Measurements from ENCODE around the gene SLC17A5. TPM values are rescaled to one million over a fixed set of nuclear protein-coding genes. Genes with fewer than 3 reads are reported as not detected.

SLC17A5 gene
- total and polyA plus RNA-seq, 4 donors: 9.1 to 19.3 (median 11.3) TPM

GRCh38 chr6:73637404-73637803 lies 16.4 kb downstream of the SLC17A5 start:
- WGBS: 92% methylated on average over 2 of the region's 2 CpGs
- Histone ChIP-seq H3K4me1 (ENCODE audit: control insufficient read depth in 4 of 4, insufficient read depth in 4 of 4, low read length in 3 of 4) (no peaks in the 10 kb centered on the region), H3K36me3 (ENCODE audit: control insufficient read depth in 4 of 4, insufficient read depth in 3 of 4, low read depth in 1 of 4, low read length in 3 of 4) (peaks cover 3 to 20% (median 17%) of the 10 kb centered on the region in 4 donors), H3K27ac (ENCODE audit: low read depth in 1 of 2, low read length in 2 of 2) (no peak overlapping the region), H3K27me3 (ENCODE audit: control insufficient read depth in 4 of 4, insufficient read depth in 4 of 4, low read length in 3 of 4) (no peaks in the 10 kb centered on the region), H3K4me3 (ENCODE audit: low read depth in 1 of 3, low read length in 3 of 3) (no peak overlapping the region), H3K9me3 (ENCODE audit: control insufficient read depth in 4 of 4, low read length in 3 of 4) (no peaks in the 10 kb centered on the region), H3K9ac (ENCODE audit: low read depth in 1 of 2, low read length in 2 of 2) (no peak overlapping the region)
- TF ChIP-seq JUND (IDR thresholded peaks at IDR 0.05): no peak
- no peak for TF ChIP-seq HNF4A (conservative IDR thresholded peaks at IDR 0.05)
- no peak for TF ChIP-seq EGR1 (IDR thresholded peaks at IDR 0.05; ENCODE audit: low read depth in 2 of 2)
- no peak for TF ChIP-seq YY1 (IDR thresholded peaks at IDR 0.05)
- no peak for TF ChIP-seq FOXA1 (IDR thresholded peaks at IDR 0.05)
- TF ChIP-seq GABPA (IDR thresholded peaks at IDR 0.05 in 1 of 2, conservative IDR thresholded peaks at IDR 0.05 in 1 of 2): no peak
- no peak for DNase-seq (ENCODE audit: low spot score)

GRCh38 chr6:73636048-73636447 lies 17.7 kb downstream of the SLC17A5 start:
- Histone ChIP-seq H3K4me3 (ENCODE audit: low read depth in 1 of 3, low read length in 3 of 3) (no peak overlapping the region), H3K27ac (ENCODE audit: low read depth in 1 of 2, low read length in 2 of 2) (no peak overlapping the region), H3K9me3 (ENCODE audit: control insufficient read depth in 4 of 4, low read length in 3 of 4) (no peaks in the 10 kb centered on the region), H3K4me1 (ENCODE audit: control insufficient read depth in 4 of 4, insufficient read depth in 4 of 4, low read length in 3 of 4) (no peaks in the 10 kb centered on the region), H3K36me3 (ENCODE audit: control insufficient read depth in 4 of 4, insufficient read depth in 3 of 4, low read depth in 1 of 4, low read length in 3 of 4) (peaks cover 3 to 17% (median 14%) of the 10 kb centered on the region in 4 donors), H3K27me3 (ENCODE audit: control insufficient read depth in 4 of 4, insufficient read depth in 4 of 4, low read length in 3 of 4) (no peaks in the 10 kb centered on the region), H3K9ac (ENCODE audit: low read depth in 1 of 2, low read length in 2 of 2) (no peak overlapping the region)
- DNase-seq (ENCODE audit: low spot score): no peak
- TF ChIP-seq HNF4A (conservative IDR thresholded peaks at IDR 0.05) (no peak), REST (IDR thresholded peaks at IDR 0.05) (no peak), GABPA (IDR thresholded peaks at IDR 0.05 in 1 of 2, conservative IDR thresholded peaks at IDR 0.05 in 1 of 2) (no peak), ZBTB33 (IDR thresholded peaks at IDR 0.05) (no peak), NR2F2 (IDR thresholded peaks at IDR 0.05) (no peak), RAD21 (IDR thresholded peaks at IDR 0.05) (no peak)

GRCh38 chr6:73632346-73632745 lies 21.4 kb downstream of the SLC17A5 start:
- Histone ChIP-seq H3K27ac (ENCODE audit: low read depth in 1 of 2, low read length in 2 of 2) (no peak overlapping the region), H3K27me3 (ENCODE audit: control insufficient read depth in 4 of 4, insufficient read depth in 4 of 4, low read length in 3 of 4) (no peaks in the 10 kb centered on the region), H3K9me3 (ENCODE audit: control insufficient read depth in 4 of 4, low read length in 3 of 4) (no peaks in the 10 kb centered on the region), H3K36me3 (ENCODE audit: control insufficient read depth in 4 of 4, insufficient read depth in 3 of 4, low read depth in 1 of 4, low read length in 3 of 4) (peaks cover 3 to 14% (median 10%) of the 10 kb centered on the region in 4 donors), H3K4me3 (ENCODE audit: low read depth in 1 of 3, low read length in 3 of 3) (no peak overlapping the region), H3K9ac (ENCODE audit: low read depth in 1 of 2, low read length in 2 of 2) (no peak overlapping the region), H3K4me1 (ENCODE audit: control insufficient read depth in 4 of 4, insufficient read depth in 4 of 4, low read length in 3 of 4) (no peaks in the 10 kb centered on the region)
- no peak for DNase-seq (ENCODE audit: low spot score)
- WGBS: 95% methylated on average over 7 of the region's 7 CpGs
- TF ChIP-seq YY1 (IDR thresholded peaks at IDR 0.05) (no peak), RAD21 (IDR thresholded peaks at IDR 0.05) (no peak), NR2F2 (IDR thresholded peaks at IDR 0.05) (no peak), FOXA2 (IDR thresholded peaks at IDR 0.05) (no peak), HNF4G (IDR thresholded peaks at IDR 0.05) (no peak), EGR1 (IDR thresholded peaks at IDR 0.05; ENCODE audit: low read depth in 2 of 2) (no peak), RXRA (IDR thresholded peaks at IDR 0.05) (no peak), ATF3 (IDR thresholded peaks at IDR 0.05) (no peak), ZBTB33 (IDR thresholded peaks at IDR 0.05) (no peak), HNF4A (conservative IDR thresholded peaks at IDR 0.05) (no peak), FOXA1 (IDR thresholded peaks at IDR 0.05) (no peak), REST (IDR thresholded peaks at IDR 0.05) (no peak), TAF1 (conservative IDR thresholded peaks at IDR 0.05) (no peak)
